ENCODE data around the gene COL9A2.

- TF ChIP-seq CTCF (IDR thresholded peaks at IDR 0.05) (no peak), MAZ (IDR thresholded peaks at IDR 0.05; ENCODE audit: borderline replicate concordance, low read depth, low read length) (no peak), RFX5 (IDR thresholded peaks at IDR 0.05) (no peak), EP300 (IDR thresholded peaks at IDR 0.05) (no peak), POLR2A (IDR thresholded peaks at IDR 0.05; ENCODE audit: low read length) (no peak), HEYL (CRISPR knock-in tag; IDR thresholded peaks at IDR 0.05) (no peak), TP53 (CRISPR knock-in tag; IDR thresholded peaks at IDR 0.05) (no peak), ZFP36 (IDR thresholded peaks at IDR 0.05; ENCODE audit: borderline replicate concordance, partially characterized antibody) (no peak), E2F6 (IDR thresholded peaks at IDR 0.05; ENCODE audit: borderline replicate concordance, low read depth) (no peak), MAX (IDR thresholded peaks at IDR 0.05) (no peak), ZC3H11A (IDR thresholded peaks at IDR 0.05) (no peak)
These were observed 45.6 kb upstream of the COL9A2 start for GRCh38 chr1:40362699-40363098.

Measured in A549 (cell line).